ENCODE measurements around the gene PHLDA2. TPM values are rescaled to one million over a fixed set of nuclear protein-coding genes. Genes with fewer than 3 reads are reported as not detected.

PHLDA2 gene
- total RNA-seq, 1 experiment from 2014 or later, result 101 TPM

- ChIA-PET POLR2A (ENCODE audit: unreplicated experiment) (no interaction called here), CTCF (no interaction called here)
- H3K79me2 ChIP-seq (ENCODE audit: low read length), result peaks cover 42% of the 10 kb centered on the region
Measured at GRCh38 chr11:2924821-2925675, 4.2 kb downstream of the PHLDA2 start.

GRCh38 chr11:2924381-2924780 is 4.8 kb downstream of the PHLDA2 start:
- DNase-seq, result peak; percentile 82
- Histone ChIP-seq H3K36me3 (ENCODE audit: low read depth, low read length) (peaks cover 12% of the 10 kb centered on the region; the same call in 1 of the 2 replicates), H2AFZ (ENCODE audit: low read length) (no peak overlapping the region), H3K27ac (ENCODE audit: low read length) (peak overlapping the region; percentile 78), H3K4me1 (ENCODE audit: insufficient read depth, low read length) (peaks cover 28% of the 10 kb centered on the region), H3K9ac (ENCODE audit: low read length) (peak overlapping the region; percentile 63), H3K4me3 (ENCODE audit: low read length) (no peak overlapping the region), H3K79me2 (ENCODE audit: low read length) (peaks cover 42% of the 10 kb centered on the region), H3K9me3 (ENCODE audit: low read length) (no peaks in the 10 kb centered on the region), H3K27me3 (ENCODE audit: low read length) (no peaks in the 10 kb centered on the region), H4K20me1 (ENCODE audit: low read length) (peaks cover 25% of the 10 kb centered on the region), H3K4me2 (ENCODE audit: low read length) (peak overlapping the region; percentile 75), H3K9me2 (replicated peaks; ENCODE audit: low read length) (no peaks in the 10 kb centered on the region), H3F3A (ENCODE audit: low read length, unreplicated experiment) (no peaks in the 10 kb centered on the region)
- intact Hi-C loops (cut with micrococcal nuclease), result no loop called here
- ATAC-seq, result peak; percentile 63
- TF ChIP-seq EZH2phosphoT487 (IDR thresholded peaks at IDR 0.05; ENCODE audit: borderline replicate concordance, low read length), result no peak
- TF ChIP-seq EZH2 (IDR thresholded peaks at IDR 0.05; ENCODE audit: low read length, unreplicated experiment), result no peak
- no peak for TF ChIP-seq CTCF (conservative IDR thresholded peaks at IDR 0.05; ENCODE audit: low read depth, low read length)
- POLR2A ChIA-PET (ENCODE audit: unreplicated experiment), result interaction anchor here (0.6 kb wide), 1 partner anchor 185 kb away, joined by 4 read pairs; no protein-coding TSS in a partner anchor
- BruUV-seq (replicated peaks), result no TSS peak
- CTCF ChIA-PET, result interaction anchor here (0.6 kb wide), 1 partner anchor 391 kb away, joined by 3 read pairs; no protein-coding TSS in a partner anchor

More at GRCh38 chr11:2924821-2925675, 4.2 kb downstream of the PHLDA2 start:
- TF ChIP-seq CTCF (conservative IDR thresholded peaks at IDR 0.05; ENCODE audit: low read depth, low read length) (no peak), EZH2phosphoT487 (IDR thresholded peaks at IDR 0.05; ENCODE audit: borderline replicate concordance, low read length) (no peak), EZH2 (IDR thresholded peaks at IDR 0.05; ENCODE audit: low read length, unreplicated experiment) (no peak)
- H3K4me3 ChIP-seq (ENCODE audit: low read length), result no peak overlapping the region
- H3K27me3 ChIP-seq (ENCODE audit: low read length), result no peaks in the 10 kb centered on the region
- peak overlapping the region; percentile 75 for H3K4me2 ChIP-seq (ENCODE audit: low read length)
- H3K27ac ChIP-seq (ENCODE audit: low read length), result peak overlapping the region; percentile 70
- peaks cover 33% of the 10 kb centered on the region for H3K4me1 ChIP-seq (ENCODE audit: insufficient read depth, low read length)
- no peaks in the 10 kb centered on the region for H3K9me2 ChIP-seq (replicated peaks; ENCODE audit: low read length)
- intact Hi-C loops (cut with micrococcal nuclease), result no loop called here
- peaks cover 25% of the 10 kb centered on the region for H4K20me1 ChIP-seq (ENCODE audit: low read length)
- DNase-seq (no peak), ATAC-seq (no peak)
- no peaks in the 10 kb centered on the region for H3F3A ChIP-seq (ENCODE audit: low read length, unreplicated experiment)
- peak overlapping the region; percentile 45; the same call in 1 of the 2 replicates for H3K9ac ChIP-seq (ENCODE audit: low read length)
- H2AFZ ChIP-seq (ENCODE audit: low read length), result no peak overlapping the region
- no TSS peak for BruUV-seq (replicated peaks)
- H3K9me3 ChIP-seq (ENCODE audit: low read length), result no peaks in the 10 kb centered on the region
- H3K36me3 ChIP-seq (ENCODE audit: low read depth, low read length), result peaks cover 12% of the 10 kb centered on the region; the same call in 1 of the 2 replicates
